Testis (tissue), 2 donors: ENCODE data around the gene SMIM5.

Experiments used
- POLR2A ChIP-seq: fragments of 450-650 bp; IDR thresholded peaks from one replicate; pipeline ENCODE4 v1.6.1; 2017; ENCODE audit warnings: antibody characterized with exemption, mild to moderate bottlenecking, moderate library complexity
- TF ChIP-seq, protein P1 (sequence below), 3 experiments: fragments of 450-650 bp in 2 of 3; fragments of 200-600 bp in 1 of 3; sonication (generic) in 1 of 3; IDR thresholded peaks; one replicate each; pipeline ENCODE4 v1.5.1; 2016 to 2019; ENCODE audit warnings: antibody characterized with exemption in 3 of 3, mild to moderate bottlenecking in 2 of 3, moderate library complexity in 1 of 3

DNA sequence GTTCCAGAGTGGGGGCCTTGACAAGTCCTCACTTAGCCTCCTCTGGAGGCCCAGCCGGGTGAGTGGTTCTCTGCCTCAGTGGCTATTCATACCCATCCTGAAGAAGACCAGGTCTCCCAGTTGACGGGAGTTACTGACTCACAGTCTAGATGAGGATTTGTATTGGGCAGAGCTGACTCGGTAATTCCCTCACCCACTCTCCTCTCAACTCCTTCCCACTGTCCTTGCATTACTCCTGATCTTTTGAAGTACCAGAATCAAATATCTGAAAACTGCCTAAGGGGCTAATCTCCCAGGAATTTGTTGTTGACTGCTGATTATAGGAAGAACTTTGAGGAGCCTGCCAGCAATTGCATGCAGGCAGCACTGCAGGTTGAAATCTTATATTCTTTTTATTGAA is 48.1 kb downstream of the SMIM5 start:
- TF ChIP-seq, protein P1, sequence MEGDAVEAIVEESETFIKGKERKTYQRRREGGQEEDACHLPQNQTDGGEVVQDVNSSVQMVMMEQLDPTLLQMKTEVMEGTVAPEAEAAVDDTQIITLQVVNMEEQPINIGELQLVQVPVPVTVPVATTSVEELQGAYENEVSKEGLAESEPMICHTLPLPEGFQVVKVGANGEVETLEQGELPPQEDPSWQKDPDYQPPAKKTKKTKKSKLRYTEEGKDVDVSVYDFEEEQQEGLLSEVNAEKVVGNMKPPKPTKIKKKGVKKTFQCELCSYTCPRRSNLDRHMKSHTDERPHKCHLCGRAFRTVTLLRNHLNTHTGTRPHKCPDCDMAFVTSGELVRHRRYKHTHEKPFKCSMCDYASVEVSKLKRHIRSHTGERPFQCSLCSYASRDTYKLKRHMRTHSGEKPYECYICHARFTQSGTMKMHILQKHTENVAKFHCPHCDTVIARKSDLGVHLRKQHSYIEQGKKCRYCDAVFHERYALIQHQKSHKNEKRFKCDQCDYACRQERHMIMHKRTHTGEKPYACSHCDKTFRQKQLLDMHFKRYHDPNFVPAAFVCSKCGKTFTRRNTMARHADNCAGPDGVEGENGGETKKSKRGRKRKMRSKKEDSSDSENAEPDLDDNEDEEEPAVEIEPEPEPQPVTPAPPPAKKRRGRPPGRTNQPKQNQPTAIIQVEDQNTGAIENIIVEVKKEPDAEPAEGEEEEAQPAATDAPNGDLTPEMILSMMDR (IDR thresholded peaks at IDR 0.05), result no peak
- no peak for TF ChIP-seq POLR2A
